ENCODE data around the gene TCAP. TPM values are rescaled to one million over a fixed set of nuclear protein-coding genes. Genes with fewer than 3 reads are reported as not detected.

TCAP gene
- total and polyA plus RNA-seq, 8 donors: 0.88 to 14.1 (median 2.2) TPM; not detected in 2

- Histone ChIP-seq H3K27ac (no peak overlapping the region), H3K4me3 (no peak overlapping the region), H3K27me3 (no peaks in the 10 kb centered on the region), H3K4me1 (peaks cover 14 to 32% (median 24%) of the 10 kb centered on the region in 4 donors), H3K36me3 (peaks cover 39 to 100% (median 94%) of the 10 kb centered on the region in 4 donors), H3K9me3 (no peaks in the 10 kb centered on the region)
- intact Hi-C loops (cut with DNase I; ENCODE audit: low total_unique reads): no loop called here
- 89 to 95% (median 91%) methylated on average over 10 of the region's 10 CpGs for WGBS, 5 donors
- no peak for DNase-seq
- no peak for TF ChIP-seq CTCF (IDR thresholded peaks at IDR 0.05)
- no peak for TF ChIP-seq EP300 (IDR thresholded peaks at IDR 0.05)
- no peak for TF ChIP-seq POLR2AphosphoS5 (IDR thresholded peaks at IDR 0.05)
- TF ChIP-seq POLR2A (IDR thresholded peaks at IDR 0.05): no peak
Observed at GRCh38 chr17:39711851-39712250, 46.7 kb downstream of the TCAP start.

GRCh38 chr17:39714234-39714633, 49.1 kb downstream of the TCAP start:
- intact Hi-C loops (cut with DNase I; ENCODE audit: low total_unique reads): no loop called here
- TF ChIP-seq POLR2A (IDR thresholded peaks at IDR 0.05): no peak
- TF ChIP-seq CTCF (IDR thresholded peaks at IDR 0.05): no peak
- no peak for TF ChIP-seq POLR2AphosphoS5 (IDR thresholded peaks at IDR 0.05)
- no peak for TF ChIP-seq EP300 (IDR thresholded peaks at IDR 0.05)
- DNase-seq: no peak
- Histone ChIP-seq H3K4me3 (no peak overlapping the region), H3K36me3 (peaks cover 26 to 99% (median 92%) of the 10 kb centered on the region in 4 donors), H3K27ac (no peak overlapping the region), H3K4me1 (peaks cover 6 to 20% (median 18%) of the 10 kb centered on the region in 4 donors), H3K27me3 (no peaks in the 10 kb centered on the region), H3K9me3 (no peaks in the 10 kb centered on the region)
- WGBS, 5 donors: 90 to 91% (median 91%) methylated on average over 3 to 4 of the region's 4 CpGs

- DNase-seq: no peak
- Histone ChIP-seq H3K27ac (peak overlapping the region; percentile 78 to 90 (median 81)), H3K36me3 (peaks cover 27 to 99% (median 92%) of the 10 kb centered on the region in 4 donors), H3K27me3 (no peaks in the 10 kb centered on the region), H3K4me3 (no peak overlapping the region), H3K4me1 (peaks cover 6 to 20% (median 18%) of the 10 kb centered on the region in 4 donors), H3K9me3 (no peaks in the 10 kb centered on the region)
- intact Hi-C loops (cut with DNase I; ENCODE audit: low total_unique reads): no loop called here
- TF ChIP-seq EP300 (IDR thresholded peaks at IDR 0.05) (no peak), CTCF (IDR thresholded peaks at IDR 0.05) (no peak), POLR2A (IDR thresholded peaks at IDR 0.05) (no peak), POLR2AphosphoS5 (IDR thresholded peaks at IDR 0.05) (no peak)
- 72 to 85% (median 79%) methylated on average over 14 to 18 of the region's 18 CpGs for WGBS, 5 donors
Observed at GRCh38 chr17:39715375-39716072, 50.4 kb downstream of the TCAP start.

Other genes with a start within 250 kb of the TCAP start
- gene MED1, start 214.1 kb upstream of the TCAP start, total RNA-seq: 10 to 100 TPM in 4 of 5 donors, 1 to 10 TPM in 1; 6.4 to 48.7 (median 19.7) TPM
- gene MED1, start 214.1 kb upstream of the TCAP start, polyA plus RNA-seq: 1 to 10 TPM; 5.1 to 7.4 (median 6.9) TPM
- 10 to 100 TPM; 25.8 to 66.5 (median 45.6) TPM for gene CDK12, start 203.9 kb upstream of the TCAP start, total RNA-seq
- 1 to 10 TPM; 5.1 to 5.5 (median 5.2) TPM for gene CDK12, start 203.9 kb upstream of the TCAP start, polyA plus RNA-seq
- gene NEUROD2, start 57.4 kb upstream of the TCAP start, total RNA-seq: not detected
- gene NEUROD2, start 57.4 kb upstream of the TCAP start, polyA plus RNA-seq: under 1 TPM; 0.03 to 0.31 (median 0.25) TPM
- 100 to 1,000 TPM in 1 of 5 donors, 10 to 100 TPM in 2, 1 to 10 TPM in 1, under 1 TPM in 1; 0.58 to 279 (median 11.0) TPM for gene PPP1R1B, start 38.4 kb upstream of the TCAP start, total RNA-seq
- gene PPP1R1B, start 38.4 kb upstream of the TCAP start, polyA plus RNA-seq: 10 to 100 TPM in 1 of 3 donors, 1 to 10 TPM in 2; 5.0 to 20.9 (median 9.5) TPM
- 1,000 to 10,000 TPM in 1 of 5 donors, 100 to 1,000 TPM in 1, 10 to 100 TPM in 3; 26.4 to 1,091 (median 72.1) TPM for gene STARD3, start 28.2 kb upstream of the TCAP start, total RNA-seq
- 10 to 100 TPM; 28.1 to 53.5 (median 30.8) TPM for gene STARD3, start 28.2 kb upstream of the TCAP start, polyA plus RNA-seq
- gene PNMT, start 3.1 kb downstream of the TCAP start, total RNA-seq: 1 to 10 TPM in 2 of 5 donors, under 1 TPM in 1, not detected in 2; 0.45 to 9.0 (median 2.9) TPM
- gene PNMT, start 3.1 kb downstream of the TCAP start, polyA plus RNA-seq: 10 to 100 TPM in 2 of 3 donors, 1 to 10 TPM in 1; 5.3 to 16.6 (median 13.0) TPM
- gene PGAP3, start 22.7 kb downstream of the TCAP start, total RNA-seq: 10 to 100 TPM in 3 of 5 donors, 1 to 10 TPM in 2; 3.2 to 42.9 (median 22.4) TPM
- 10 to 100 TPM in 2 of 3 donors, 1 to 10 TPM in 1; 9.1 to 21.5 (median 11.2) TPM for gene PGAP3, start 22.7 kb downstream of the TCAP start, polyA plus RNA-seq
- 100 to 1,000 TPM in 2 of 5 donors, 10 to 100 TPM in 3; 53.1 to 402 (median 81.7) TPM for gene ERBB2, start 34.7 kb downstream of the TCAP start, total RNA-seq
- 10 to 100 TPM; 13.1 to 47.7 (median 25.3) TPM for gene ERBB2, start 34.7 kb downstream of the TCAP start, polyA plus RNA-seq
- gene MIEN1, start 65.2 kb downstream of the TCAP start, total RNA-seq: 100 to 1,000 TPM in 2 of 5 donors, 10 to 100 TPM in 2, 1 to 10 TPM in 1; 9.3 to 312 (median 25.9) TPM
- 100 to 1,000 TPM; 106 to 134 (median 132) TPM for gene MIEN1, start 65.2 kb downstream of the TCAP start, polyA plus RNA-seq
- gene GRB7, start 72.6 kb downstream of the TCAP start, total RNA-seq: 10 to 100 TPM in 3 of 5 donors, 1 to 10 TPM in 2; 2.3 to 43.9 (median 31.2) TPM
- 10 to 100 TPM in 2 of 3 donors, 1 to 10 TPM in 1; 9.5 to 34.7 (median 14.7) TPM for gene GRB7, start 72.6 kb downstream of the TCAP start, polyA plus RNA-seq
- gene IKZF3, start 199.0 kb downstream of the TCAP start, total RNA-seq: 1 to 10 TPM in 4 of 5 donors, not detected in 1; 1.1 to 5.4 (median 3.9) TPM
- gene IKZF3, start 199.0 kb downstream of the TCAP start, polyA plus RNA-seq: under 1 TPM; 0.56 to 0.90 (median 0.76) TPM
- gene ZPBP2, start 202.9 kb downstream of the TCAP start, total RNA-seq: not detected
- not detected for gene ZPBP2, start 202.9 kb downstream of the TCAP start, polyA plus RNA-seq